Putamen (tissue), 1 donor: ENCODE results near the gene ANKRD60.

Source experiments
- DNase-seq: peaks from one replicate; pipeline ENCODE4 v3.0.0-alpha.2; 2016; ENCODE audit warnings: low spot score

The ANKRD60 gene

GRCh38 chr20:58228484-58229197 is at the start of gene ANKRD60:
ANKRD60 (minus strand) TSS chr20:58228653; CDS start chr20:58228653, 0 bp downstream.
- no peak for DNase-seq

GRCh38 chr20:58277578-58278472 is 49.4 kb upstream of the ANKRD60 start:
- DNase-seq, result no peak

GRCh38 chr20:58277107-58277506 is 48.7 kb upstream of the ANKRD60 start:
- DNase-seq, result no peak

- no peak for DNase-seq
These were observed 45.9 kb upstream of the ANKRD60 start for GRCh38 chr20:58274384-58274783.

GRCh38 chr20:58271606-58272351 is 43.3 kb upstream of the ANKRD60 start:
- DNase-seq, result no peak

GRCh38 chr20:58268936-58269619 is 40.6 kb upstream of the ANKRD60 start:
- DNase-seq, result no peak

- no peak for DNase-seq
These were observed 40.0 kb upstream of the ANKRD60 start for GRCh38 chr20:58268421-58268821.

- DNase-seq, result no peak
These were observed 39.1 kb upstream of the ANKRD60 start for GRCh38 chr20:58267389-58268215.

- DNase-seq, result no peak
These were observed 35.8 kb upstream of the ANKRD60 start for GRCh38 chr20:58264271-58264670.

- DNase-seq, result no peak
These were observed 33.2 kb upstream of the ANKRD60 start for GRCh38 chr20:58261660-58262059.

GRCh38 chr20:58260006-58260405 is 31.6 kb upstream of the ANKRD60 start:
- no peak for DNase-seq

- DNase-seq, result no peak
These were observed 28.4 kb upstream of the ANKRD60 start for GRCh38 chr20:58256842-58257241.

- no peak for DNase-seq
These were observed 27.9 kb upstream of the ANKRD60 start for GRCh38 chr20:58256307-58256706.

GRCh38 chr20:58254890-58255289 is 26.4 kb upstream of the ANKRD60 start:
- DNase-seq, result no peak

GRCh38 chr20:58251979-58252591 is 23.6 kb upstream of the ANKRD60 start:
- DNase-seq, result no peak

- no peak for DNase-seq
These were observed 23.0 kb upstream of the ANKRD60 start for GRCh38 chr20:58251348-58251978.

GRCh38 chr20:58246346-58246745 is 17.9 kb upstream of the ANKRD60 start:
- DNase-seq, result no peak

- DNase-seq, result no peak
These were observed 17.5 kb upstream of the ANKRD60 start for GRCh38 chr20:58245931-58246330.

- no peak for DNase-seq
These were observed 16.9 kb upstream of the ANKRD60 start for GRCh38 chr20:58245181-58245891.
